NCI-H748 treated with DMSO at 0.1 percent for 48 hours (cell line): Measurements from ENCODE around the gene SKOR2.

ENCODE experiments used
- DNase-seq: peaks from one replicate; lab custom pipeline; 2025; lab: John Stamatoyannopoulos, UW

The SKOR2 gene

GRCh38 chr18:47260120-47260923 is 8.9 kb upstream of the SKOR2 start:
- no peak for DNase-seq

DNA sequence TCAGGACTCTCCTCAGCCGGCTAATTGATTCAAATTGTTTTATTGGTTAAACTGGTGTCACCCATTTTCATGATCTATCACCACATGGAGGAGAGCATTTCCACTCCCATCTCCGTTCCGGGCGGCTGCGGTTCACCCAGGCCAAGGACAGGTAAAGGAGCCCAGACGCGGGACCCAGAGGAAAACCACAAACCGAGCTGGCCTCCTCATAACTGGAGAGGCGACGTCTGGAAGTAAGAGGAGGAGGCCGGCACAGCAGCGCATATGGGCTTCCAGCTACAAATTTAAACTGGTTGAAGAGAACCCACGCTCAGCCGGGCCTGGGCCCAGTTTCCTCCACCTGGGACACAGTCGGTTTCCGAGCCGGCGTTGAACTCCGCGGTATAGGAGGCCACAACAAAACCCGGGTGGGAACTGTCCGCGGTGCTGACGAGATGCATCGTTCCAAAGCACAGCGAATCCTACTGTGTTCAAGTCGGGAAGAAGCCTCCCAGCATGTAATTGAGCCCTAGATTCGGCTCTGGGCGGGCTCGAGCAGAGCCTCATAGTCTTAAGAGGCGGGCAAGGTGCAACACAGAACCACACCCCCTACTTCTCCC is 3.0 kb upstream of the SKOR2 start:
- DNase-seq: no peak

- no peak for DNase-seq
Measured at GRCh38 chr18:47253101-47253654, 1.7 kb upstream of the SKOR2 start.

DNA sequence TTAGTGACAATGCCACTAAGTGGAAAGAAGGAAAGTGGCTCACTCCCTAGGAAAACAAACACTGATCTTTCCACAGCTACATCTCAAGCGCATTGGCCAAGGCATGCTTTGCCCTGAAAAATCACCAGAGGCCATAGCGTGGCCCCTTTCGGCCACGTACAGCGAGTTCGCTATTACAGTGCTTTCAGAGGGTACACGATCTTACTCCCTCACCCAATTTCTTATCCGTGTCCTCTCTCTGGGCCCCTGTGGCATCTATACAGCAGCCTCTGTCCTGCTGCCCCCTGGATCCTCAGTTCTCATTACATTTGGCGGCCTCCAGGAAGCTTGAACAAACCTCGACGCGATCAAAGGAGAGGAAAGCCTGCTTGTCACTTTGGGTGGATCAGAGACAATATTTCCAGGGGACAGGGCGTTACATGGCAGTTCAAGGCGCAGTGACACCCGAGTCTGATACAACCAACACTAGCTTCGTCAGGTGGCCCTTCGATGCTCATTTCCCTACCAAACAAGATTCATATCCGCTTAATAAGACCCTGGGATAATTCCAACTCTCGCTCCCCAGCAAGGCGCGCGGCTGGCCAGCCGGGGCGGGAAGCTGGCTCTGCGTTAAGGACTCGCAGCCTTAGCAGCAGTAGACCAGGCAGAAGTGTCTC is 941 bp downstream of the SKOR2 start:
- no peak for DNase-seq

DNA sequence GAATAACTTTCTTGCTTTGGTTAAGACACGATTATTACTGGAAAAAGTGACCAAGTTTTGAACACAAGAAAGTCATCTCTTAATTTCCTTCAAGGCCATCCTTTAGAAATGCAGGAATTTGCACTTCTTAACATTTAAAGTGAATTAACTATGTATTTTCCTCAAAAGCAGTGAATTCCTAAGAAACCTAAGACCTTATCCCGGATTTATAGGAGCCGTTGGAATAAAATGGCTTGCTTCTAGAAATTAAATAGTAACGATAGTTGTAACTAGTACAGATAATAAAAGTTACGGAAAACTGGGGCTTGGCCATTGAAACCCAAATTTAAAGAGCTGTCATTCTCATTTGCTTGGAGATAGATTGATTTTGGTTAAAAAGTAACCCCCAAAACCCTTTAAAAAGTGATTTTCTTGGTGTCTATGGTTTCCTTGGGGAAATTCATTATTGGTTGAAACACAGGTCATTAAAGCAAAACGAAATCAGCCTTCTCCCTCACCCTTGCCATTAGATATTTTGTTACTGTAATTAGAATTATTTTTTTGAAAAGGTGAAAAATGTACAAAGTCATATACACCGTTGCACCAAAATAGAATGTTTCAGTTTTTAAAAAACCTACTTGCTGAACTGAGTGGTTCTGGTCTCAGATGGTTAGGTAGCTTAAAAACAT is 2.0 kb downstream of the SKOR2 start:
- DNase-seq: no peak

DNA sequence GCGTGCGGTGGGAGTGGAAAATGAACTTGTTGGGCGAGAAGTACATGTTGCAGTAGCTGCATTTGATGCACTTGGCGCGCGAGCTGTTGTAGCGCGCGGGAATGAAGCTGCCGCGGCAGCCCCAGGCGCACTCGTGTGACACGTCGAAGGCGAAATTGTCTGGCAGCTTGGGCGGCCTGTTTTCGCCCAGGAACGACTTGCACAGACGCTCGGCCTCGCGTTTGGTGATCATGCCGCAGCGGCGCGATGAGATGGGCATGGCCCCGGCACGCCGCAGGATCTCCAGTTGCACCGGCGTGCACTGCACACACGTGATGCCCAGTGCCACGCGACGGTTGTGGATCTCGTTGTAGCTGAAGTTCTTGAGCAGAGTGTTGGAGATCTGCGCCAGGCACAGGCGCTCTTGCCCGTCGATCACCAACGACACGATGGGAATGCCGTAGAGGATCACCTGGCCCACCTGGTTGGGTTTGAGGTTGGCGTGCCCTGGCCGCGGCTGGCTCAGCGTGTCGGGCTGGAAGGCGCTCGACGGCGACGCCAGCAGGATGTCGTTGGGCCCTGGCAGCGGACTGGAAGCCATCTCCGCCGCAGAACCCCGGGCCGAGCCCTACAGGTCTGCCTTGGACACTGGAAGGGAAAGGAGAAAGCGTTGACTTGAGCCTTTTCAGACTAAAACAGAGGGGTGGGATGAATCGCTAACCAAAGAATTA is 2.7 kb downstream of the SKOR2 start:
- no peak for DNase-seq

DNA sequence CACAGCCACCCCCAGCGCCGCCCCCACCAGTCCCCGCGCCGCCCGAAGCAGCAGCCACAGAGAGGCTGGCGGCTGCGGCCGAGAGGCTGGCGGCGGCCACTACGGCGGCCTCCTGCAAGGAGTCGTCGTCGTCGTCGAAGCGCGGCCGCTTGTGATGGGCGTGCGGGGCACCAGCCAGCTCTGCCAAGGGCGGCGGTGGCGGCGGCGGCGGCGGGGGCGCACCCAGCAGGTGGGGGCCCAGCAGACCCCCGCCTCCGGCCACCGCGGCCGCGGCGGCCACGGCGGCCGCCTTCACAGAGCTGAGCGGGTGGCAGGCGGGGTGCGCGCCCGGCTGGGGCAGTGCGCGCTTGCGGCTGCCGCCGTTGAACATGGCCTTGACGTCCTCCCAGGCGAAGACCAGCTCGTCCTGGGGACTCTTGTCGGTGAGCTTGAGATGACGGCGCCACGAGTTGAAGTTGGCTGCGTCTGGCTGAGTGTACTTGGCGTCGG is 3.3 kb downstream of the SKOR2 start:
- DNase-seq: no peak

DNA sequence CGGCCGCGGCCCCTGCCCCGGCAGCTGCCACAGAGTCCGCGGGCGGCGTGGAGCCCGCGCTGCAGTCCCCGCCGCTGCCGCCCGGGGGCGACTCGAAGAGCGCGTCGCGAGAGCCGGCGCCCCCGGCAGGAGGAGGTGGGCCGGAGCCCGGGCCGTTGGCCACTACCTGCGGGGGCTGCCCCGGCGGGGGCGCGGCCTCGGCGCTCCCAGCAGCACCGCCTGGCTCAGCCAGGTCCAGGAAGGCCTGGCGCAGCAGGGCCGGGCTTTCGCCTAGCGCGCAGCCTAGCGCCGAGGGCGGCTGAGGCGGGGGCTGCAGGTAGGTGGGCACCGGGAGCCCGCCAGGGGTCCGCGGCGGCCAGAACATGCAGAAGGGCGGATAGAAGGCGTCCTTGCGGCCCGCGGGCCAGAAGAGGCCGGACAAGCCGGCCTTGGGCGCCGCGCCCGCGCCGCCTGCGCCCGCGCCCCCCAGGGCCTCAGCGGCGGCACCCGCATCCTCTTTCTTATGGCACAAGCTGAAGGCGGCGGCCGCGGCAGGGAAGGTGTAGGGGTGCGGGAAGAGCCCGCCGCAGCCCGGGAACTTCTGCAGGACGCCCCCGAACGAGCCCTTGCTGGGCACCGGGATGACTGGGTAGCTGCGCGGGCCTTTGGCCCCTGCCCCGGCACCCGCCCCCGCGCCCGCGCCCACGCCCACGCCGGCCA is 3.9 kb downstream of the SKOR2 start:
- DNase-seq: no peak

DNA sequence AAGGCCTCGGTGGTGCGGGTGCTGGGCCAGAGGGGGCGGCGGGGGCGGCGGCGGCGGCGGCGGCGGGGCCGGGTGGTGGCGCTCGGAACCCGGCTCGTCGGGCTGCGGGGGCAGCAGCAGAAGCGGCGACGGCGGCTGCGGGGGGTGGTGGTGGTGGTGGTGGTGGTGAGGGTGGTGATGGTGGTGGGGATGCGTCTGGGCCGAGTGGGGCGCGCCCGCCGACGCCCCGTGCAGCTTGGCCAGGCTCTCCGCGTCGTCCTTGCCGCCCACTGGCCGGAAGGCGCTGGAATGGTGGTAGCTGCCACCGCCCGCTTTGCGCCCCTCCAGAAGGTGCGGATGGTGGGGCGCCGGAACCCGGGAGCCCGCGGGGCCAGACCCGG is 4.4 kb downstream of the SKOR2 start:
- DNase-seq: no peak

DNA sequence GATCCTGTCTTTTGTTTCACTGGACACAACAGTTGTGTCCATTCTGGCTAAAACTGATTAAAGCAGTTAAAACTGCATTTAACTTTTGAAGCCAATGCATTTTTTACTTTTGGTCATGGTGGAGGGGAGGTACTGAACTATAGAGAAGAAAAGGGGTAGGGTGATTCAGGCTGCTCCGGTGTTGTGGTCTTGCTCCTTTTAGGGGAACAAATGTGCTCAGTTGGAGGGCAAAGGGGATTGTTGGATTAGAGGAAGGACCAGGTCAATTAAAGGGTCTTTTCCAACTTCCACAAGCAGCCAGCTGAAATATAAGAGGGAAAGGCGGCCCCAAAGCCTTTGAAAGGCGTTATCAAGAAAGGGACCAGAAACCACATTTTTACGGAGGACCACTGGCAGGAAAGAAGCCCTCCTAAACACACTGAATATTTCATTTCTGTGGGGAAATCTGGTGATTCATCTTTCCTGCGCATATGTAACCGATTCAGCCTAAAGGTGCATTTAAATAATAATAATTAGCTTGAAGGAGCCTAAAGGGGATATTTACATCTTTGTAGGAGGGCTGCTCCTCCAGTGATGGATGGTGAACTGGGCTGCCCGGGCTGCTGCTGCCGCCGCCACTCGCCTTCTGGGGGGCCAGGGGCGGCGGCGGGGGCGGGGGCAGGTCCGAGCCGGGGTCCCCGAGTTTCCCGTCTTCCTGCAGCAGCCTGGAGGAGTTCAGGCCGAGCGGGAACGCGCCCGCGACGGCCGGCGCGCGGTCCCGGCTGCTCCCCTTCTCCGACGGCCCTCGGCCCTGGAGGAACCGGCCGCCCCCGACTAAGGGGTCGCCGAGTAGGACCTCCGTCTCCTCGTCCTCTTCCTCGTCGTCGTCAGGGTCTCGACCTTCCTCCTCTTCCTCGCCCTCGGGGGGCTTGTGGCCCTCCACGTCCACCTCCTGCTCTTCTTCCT is 5.2 kb downstream of the SKOR2 start:
- no peak for DNase-seq

- no peak for DNase-seq
Measured at GRCh38 chr18:47244086-47244485, 7.4 kb downstream of the SKOR2 start.

- DNase-seq: no peak
Measured at GRCh38 chr18:47235096-47235495, 16.4 kb downstream of the SKOR2 start.

DNA sequence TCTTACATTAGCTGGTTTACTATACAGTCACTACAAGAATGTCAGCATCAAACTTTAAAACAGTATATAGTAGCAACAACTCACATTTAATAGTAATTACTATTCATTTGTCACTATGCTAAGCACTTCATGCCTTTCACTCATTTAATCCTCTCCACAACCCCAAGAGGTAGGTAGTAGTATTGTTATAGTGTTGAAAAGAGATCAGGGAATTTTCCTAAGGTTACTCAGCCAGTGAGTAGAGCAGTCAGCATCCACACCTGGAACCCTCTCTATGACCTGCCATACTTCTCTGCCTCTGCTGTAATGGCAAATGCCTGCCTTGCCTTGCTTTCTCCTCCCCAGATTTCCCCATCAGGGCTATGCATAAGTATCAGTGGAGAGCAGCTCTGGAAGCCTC is 24.8 kb downstream of the SKOR2 start:
- no peak for DNase-seq

DNA sequence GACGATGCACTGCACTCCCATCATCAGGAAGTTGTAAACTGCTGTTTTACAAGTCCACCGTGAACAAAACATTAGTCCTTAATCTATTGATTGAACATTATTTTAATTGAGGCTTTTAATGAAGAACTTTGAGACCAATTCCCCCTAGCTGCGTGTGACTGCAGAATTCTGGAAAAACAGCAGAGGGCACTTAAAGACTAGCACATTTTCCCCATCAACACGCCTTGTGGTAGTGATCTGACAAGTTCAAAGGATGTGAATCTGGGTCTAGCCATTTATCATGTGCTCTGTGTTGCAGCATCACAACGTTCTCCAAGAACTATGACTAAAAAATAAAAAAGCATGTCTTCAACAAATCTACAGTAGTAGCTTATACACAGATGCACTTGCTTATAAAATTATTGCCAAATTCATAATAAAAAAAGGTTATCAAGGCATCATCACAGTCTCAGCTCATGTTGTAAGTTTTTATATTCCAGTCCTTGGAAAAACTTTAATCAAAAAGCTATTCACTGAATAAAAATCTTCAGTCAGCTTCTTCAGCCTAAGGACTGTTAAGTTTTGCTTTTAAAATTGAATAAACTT is 35.8 kb downstream of the SKOR2 start:
- DNase-seq: peak; percentile 53

- no peak for DNase-seq
Measured at GRCh38 chr18:47209171-47209570, 42.3 kb downstream of the SKOR2 start.

- DNase-seq: no peak
Measured at GRCh38 chr18:47206945-47207637, 44.4 kb downstream of the SKOR2 start.

GRCh38 chr18:47204908-47205522 is 46.4 kb downstream of the SKOR2 start:
- DNase-seq: no peak
